ENCODE results near the gene EPS8. TPM values are rescaled to one million over a fixed set of nuclear protein-coding genes. Genes with fewer than 3 reads are reported as not detected.

EPS8 gene
- total and polyA plus RNA-seq, 2 donors (not counting 1 experiment from before 2014, with no cell fraction given), result 0.76 to 0.96 TPM

GRCh38 chr12:15629108-15629507 lies 160.1 kb downstream of the EPS8 start:
- POLR2A ChIA-PET, result no interaction called here
- CTCF ChIA-PET, result no interaction called here

GRCh38 chr12:15627995-15628945 lies 160.9 kb downstream of the EPS8 start:
- no peaks in the 10 kb centered on the region for H3K4me1 ChIP-seq (ENCODE audit: control insufficient read depth in 2 of 2, insufficient read depth in 2 of 2, low read length in 2 of 2)
- no peak overlapping the region for H3K4me3 Mint-ChIP-seq
- no peak overlapping the region for H3K4me3 ChIP-seq (ENCODE audit: control extremely low read depth in 1 of 5, extremely low read depth in 1 of 5, insufficient read depth in 1 of 5, low read depth in 2 of 5, low read length in 4 of 5)
- H3K9me3 ChIP-seq (ENCODE audit: control extremely low read depth in 1 of 3, control insufficient read depth in 2 of 3, insufficient read depth in 1 of 3, low read length in 2 of 3), result no peaks in the 10 kb centered on the region
- H3K79me2 ChIP-seq (ENCODE audit: control insufficient read depth, insufficient read depth, low read length), result no peaks in the 10 kb centered on the region
- H3K36me3 ChIP-seq (replicated peaks in 1 of 2; ENCODE audit: control extremely low read depth in 1 of 2, control insufficient read depth in 1 of 2, extremely low read depth in 1 of 2, insufficient read depth in 2 of 2, low read length in 1 of 2), result no peaks in the 10 kb centered on the region
- H3K27ac ChIP-seq (ENCODE audit: low read length in 2 of 2), result no peak overlapping the region
- H3K27me3 Mint-ChIP-seq, result peaks cover 3% of the 10 kb centered on the region
- WGBS (ENCODE audit: insufficient coverage), result 59% methylated on average over 2 of the region's 4 CpGs
- TF ChIP-seq, protein P1, sequence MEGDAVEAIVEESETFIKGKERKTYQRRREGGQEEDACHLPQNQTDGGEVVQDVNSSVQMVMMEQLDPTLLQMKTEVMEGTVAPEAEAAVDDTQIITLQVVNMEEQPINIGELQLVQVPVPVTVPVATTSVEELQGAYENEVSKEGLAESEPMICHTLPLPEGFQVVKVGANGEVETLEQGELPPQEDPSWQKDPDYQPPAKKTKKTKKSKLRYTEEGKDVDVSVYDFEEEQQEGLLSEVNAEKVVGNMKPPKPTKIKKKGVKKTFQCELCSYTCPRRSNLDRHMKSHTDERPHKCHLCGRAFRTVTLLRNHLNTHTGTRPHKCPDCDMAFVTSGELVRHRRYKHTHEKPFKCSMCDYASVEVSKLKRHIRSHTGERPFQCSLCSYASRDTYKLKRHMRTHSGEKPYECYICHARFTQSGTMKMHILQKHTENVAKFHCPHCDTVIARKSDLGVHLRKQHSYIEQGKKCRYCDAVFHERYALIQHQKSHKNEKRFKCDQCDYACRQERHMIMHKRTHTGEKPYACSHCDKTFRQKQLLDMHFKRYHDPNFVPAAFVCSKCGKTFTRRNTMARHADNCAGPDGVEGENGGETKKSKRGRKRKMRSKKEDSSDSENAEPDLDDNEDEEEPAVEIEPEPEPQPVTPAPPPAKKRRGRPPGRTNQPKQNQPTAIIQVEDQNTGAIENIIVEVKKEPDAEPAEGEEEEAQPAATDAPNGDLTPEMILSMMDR (IDR thresholded peaks at IDR 0.05), result no peak
- no peak for TF ChIP-seq EZH2 (IDR thresholded peaks at IDR 0.05; ENCODE audit: borderline replicate concordance, insufficient read depth, low read depth, low read length, poor library complexity, severe bottlenecking)
- DNase-seq (no peak), ATAC-seq (ENCODE audit: low read depth) (no peak)
- H3K27me3 ChIP-seq (replicated peaks in 1 of 4; ENCODE audit: control extremely low read depth in 1 of 4, control insufficient read depth in 3 of 4, insufficient read depth in 4 of 4, low read length in 3 of 4), result no peaks in the 10 kb centered on the region
- H3K4me2 ChIP-seq (replicated peaks; ENCODE audit: low read depth, low read length, poor library complexity, severe bottlenecking), result no peak overlapping the region
- H4K20me1 ChIP-seq (ENCODE audit: control insufficient read depth, insufficient read depth, low read length, poor library complexity, severe bottlenecking), result no peaks in the 10 kb centered on the region
- intact Hi-C loops (cut with micrococcal nuclease), result no loop called here
- no peaks in the 10 kb centered on the region for H3K4me1 Mint-ChIP-seq
- no peaks in the 10 kb centered on the region for H3K9me3 Mint-ChIP-seq (ENCODE audit: insufficient read depth)
- ChIA-PET POLR2A (no interaction called here), CTCF (interaction anchor here (0.7 kb wide), 1 partner anchor 353 kb away, joined by 3 read pairs; no protein-coding TSS in a partner anchor)
- H3K9ac ChIP-seq (ENCODE audit: low read length), result no peak overlapping the region
- H2AFZ ChIP-seq (ENCODE audit: insufficient read depth, low read depth, low read length, poor library complexity, severe bottlenecking), result peak overlapping the region; percentile 43
- no peak overlapping the region for H3K27ac Mint-ChIP-seq

More at GRCh38 chr12:15629108-15629507, 160.1 kb downstream of the EPS8 start:
- H3K79me2 ChIP-seq (ENCODE audit: control insufficient read depth, insufficient read depth, low read length), result no peaks in the 10 kb centered on the region
- no peak overlapping the region for H3K9ac ChIP-seq (ENCODE audit: low read length)
- no peaks in the 10 kb centered on the region for H4K20me1 ChIP-seq (ENCODE audit: control insufficient read depth, insufficient read depth, low read length, poor library complexity, severe bottlenecking)
- H3K36me3 ChIP-seq (replicated peaks in 1 of 2; ENCODE audit: control extremely low read depth in 1 of 2, control insufficient read depth in 1 of 2, extremely low read depth in 1 of 2, insufficient read depth in 2 of 2, low read length in 1 of 2), result no peaks in the 10 kb centered on the region
- peak overlapping the region; percentile 32 for H2AFZ ChIP-seq (ENCODE audit: insufficient read depth, low read depth, low read length, poor library complexity, severe bottlenecking)
- H3K27me3 ChIP-seq (replicated peaks in 1 of 4; ENCODE audit: control extremely low read depth in 1 of 4, control insufficient read depth in 3 of 4, insufficient read depth in 4 of 4, low read length in 3 of 4), result no peaks in the 10 kb centered on the region
- no peaks in the 10 kb centered on the region for H3K9me3 ChIP-seq (ENCODE audit: control extremely low read depth in 1 of 3, control insufficient read depth in 2 of 3, insufficient read depth in 1 of 3, low read length in 2 of 3)
- H3K27me3 Mint-ChIP-seq, result peaks cover 3% of the 10 kb centered on the region
- WGBS (ENCODE audit: insufficient coverage), result no CpG with 5 or more reads among the region's 5 CpGs
- TF ChIP-seq, protein P1 (IDR thresholded peaks at IDR 0.05), result no peak
- no peak for TF ChIP-seq EZH2 (IDR thresholded peaks at IDR 0.05; ENCODE audit: borderline replicate concordance, insufficient read depth, low read depth, low read length, poor library complexity, severe bottlenecking)
- no peak overlapping the region for H3K27ac Mint-ChIP-seq
- H3K9me3 Mint-ChIP-seq (ENCODE audit: insufficient read depth), result no peaks in the 10 kb centered on the region
- no peaks in the 10 kb centered on the region for H3K4me1 Mint-ChIP-seq
- H3K27ac ChIP-seq (ENCODE audit: low read length in 2 of 2), result no peak overlapping the region
- H3K4me3 ChIP-seq (ENCODE audit: control extremely low read depth in 1 of 5, extremely low read depth in 1 of 5, insufficient read depth in 1 of 5, low read depth in 2 of 5, low read length in 4 of 5), result no peak overlapping the region
- DNase-seq, result no peak
- no peak for ATAC-seq (ENCODE audit: low read depth)
- no peak overlapping the region for H3K4me2 ChIP-seq (replicated peaks; ENCODE audit: low read depth, low read length, poor library complexity, severe bottlenecking)
- H3K4me3 Mint-ChIP-seq, result no peak overlapping the region
- intact Hi-C loops (cut with micrococcal nuclease), result no loop called here
- H3K4me1 ChIP-seq (ENCODE audit: control insufficient read depth in 2 of 2, insufficient read depth in 2 of 2, low read length in 2 of 2), result no peaks in the 10 kb centered on the region
